GM12873 (cell line): ENCODE results near the gene CCDC28A.

Experiments
- TF ChIP-seq, protein P1 (sequence below): IDR thresholded peaks from 2 replicates; pipeline ENCODE4 v1.5.1; 2012; ENCODE audit warnings: low read depth, mild to moderate bottlenecking, moderate library complexity, low read length, control low read depth; ENCODE audit not compliant: insufficient read depth; ENCODE audit errors: missing control alignments

Gene CCDC28A

DNA sequence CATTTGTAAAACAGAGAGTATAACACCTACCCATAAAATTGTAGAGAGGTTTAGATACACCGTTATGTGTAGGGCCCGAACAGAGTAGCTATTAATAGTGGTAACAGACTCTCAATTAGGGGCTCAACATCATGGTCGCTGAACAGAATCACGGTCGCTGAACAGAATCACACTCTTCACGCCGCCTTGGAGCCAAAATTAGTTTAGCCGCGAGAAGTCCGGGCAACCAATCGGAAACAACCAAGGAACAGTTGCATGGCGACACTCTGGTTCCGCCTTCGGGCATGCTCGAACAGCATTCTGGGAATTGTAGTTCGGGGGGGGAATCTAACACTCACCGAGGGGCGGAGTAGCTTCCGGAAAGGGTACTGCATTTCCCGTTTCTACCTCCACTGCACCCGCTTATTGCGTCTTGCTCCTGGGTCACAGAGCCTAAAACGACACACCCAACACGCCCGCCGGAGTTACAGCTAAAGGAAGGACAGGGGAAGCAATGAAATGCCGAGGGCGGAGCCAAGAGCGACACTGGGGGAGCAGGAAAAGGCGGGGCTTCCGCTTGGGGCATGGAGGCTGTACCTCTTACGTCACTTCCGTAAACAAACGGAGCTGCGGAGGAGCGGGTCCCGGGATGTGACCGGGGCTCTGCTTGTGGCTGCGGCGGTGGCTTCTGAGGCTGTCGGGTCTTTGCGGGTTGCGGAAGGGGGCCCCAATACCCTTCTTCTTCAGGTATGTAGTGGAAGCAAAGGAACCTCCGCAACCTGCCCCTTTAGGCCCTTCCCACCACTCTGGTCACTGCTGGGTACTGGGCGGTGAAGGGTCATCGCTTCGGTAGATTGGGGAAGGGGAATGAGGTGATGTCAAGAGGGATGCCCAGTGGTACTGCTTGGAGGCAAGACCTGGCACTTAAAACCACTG lies at the start of gene CCDC28A:
TSS of gene CCDC28A (plus strand) at position 593 of the 915 bp plus-strand sequence. CDS start 2,352 bp downstream, outside the sequence.
- TF ChIP-seq, protein P1, sequence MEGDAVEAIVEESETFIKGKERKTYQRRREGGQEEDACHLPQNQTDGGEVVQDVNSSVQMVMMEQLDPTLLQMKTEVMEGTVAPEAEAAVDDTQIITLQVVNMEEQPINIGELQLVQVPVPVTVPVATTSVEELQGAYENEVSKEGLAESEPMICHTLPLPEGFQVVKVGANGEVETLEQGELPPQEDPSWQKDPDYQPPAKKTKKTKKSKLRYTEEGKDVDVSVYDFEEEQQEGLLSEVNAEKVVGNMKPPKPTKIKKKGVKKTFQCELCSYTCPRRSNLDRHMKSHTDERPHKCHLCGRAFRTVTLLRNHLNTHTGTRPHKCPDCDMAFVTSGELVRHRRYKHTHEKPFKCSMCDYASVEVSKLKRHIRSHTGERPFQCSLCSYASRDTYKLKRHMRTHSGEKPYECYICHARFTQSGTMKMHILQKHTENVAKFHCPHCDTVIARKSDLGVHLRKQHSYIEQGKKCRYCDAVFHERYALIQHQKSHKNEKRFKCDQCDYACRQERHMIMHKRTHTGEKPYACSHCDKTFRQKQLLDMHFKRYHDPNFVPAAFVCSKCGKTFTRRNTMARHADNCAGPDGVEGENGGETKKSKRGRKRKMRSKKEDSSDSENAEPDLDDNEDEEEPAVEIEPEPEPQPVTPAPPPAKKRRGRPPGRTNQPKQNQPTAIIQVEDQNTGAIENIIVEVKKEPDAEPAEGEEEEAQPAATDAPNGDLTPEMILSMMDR: no peak

DNA sequence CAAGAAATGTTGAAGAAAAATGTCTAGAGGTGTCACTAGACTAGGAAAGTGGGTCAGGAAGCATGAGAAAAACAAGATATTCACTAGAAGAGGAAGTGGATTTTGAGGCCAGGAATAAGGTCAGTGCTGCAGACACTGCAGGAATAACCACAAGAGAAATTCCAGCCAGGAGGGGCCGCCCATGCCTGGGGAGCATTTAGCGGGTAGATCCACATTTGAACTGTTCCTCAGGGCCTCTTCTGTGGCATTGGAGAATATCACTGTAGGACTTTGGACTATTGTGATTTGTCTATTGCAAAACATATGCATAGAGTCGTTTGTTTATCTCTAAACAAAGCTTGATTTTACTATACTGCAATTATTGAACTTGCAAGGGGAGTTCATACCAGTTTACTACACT lies 49.6 kb upstream of the CCDC28A start:
- TF ChIP-seq, protein P1: no peak

DNA sequence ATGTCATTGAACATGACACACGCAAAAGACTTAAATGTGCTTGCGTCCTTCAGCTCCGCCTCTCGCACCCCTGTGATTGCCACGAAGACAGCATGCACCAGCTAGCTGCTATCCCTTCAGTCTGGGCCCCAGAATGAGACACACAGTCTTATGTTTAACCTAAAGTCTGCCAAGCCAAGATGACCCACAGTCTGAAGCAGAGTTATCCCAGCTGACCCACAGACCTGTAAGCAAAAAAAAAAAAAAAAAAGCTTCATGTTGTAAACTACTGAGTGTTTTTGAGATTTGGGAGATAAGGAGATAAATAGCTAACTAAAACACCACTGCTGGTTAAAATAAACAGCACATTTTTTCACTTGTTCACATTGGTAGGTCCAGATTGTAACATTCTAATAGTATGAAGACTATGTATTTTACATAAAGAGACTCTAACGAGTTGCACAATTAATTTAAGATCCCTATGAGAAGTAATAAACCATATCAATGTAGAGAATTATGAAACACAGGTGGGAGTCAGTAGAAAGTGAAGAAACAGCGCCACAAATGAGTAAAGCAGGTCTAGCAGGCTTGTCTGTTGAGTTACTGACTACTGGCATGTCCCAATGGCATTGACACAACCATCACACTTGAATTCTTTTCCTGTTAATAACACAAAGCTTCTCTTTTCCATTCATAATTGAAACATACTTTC lies 47.4 kb upstream of the CCDC28A start:
- TF ChIP-seq, protein P1: no peak

DNA sequence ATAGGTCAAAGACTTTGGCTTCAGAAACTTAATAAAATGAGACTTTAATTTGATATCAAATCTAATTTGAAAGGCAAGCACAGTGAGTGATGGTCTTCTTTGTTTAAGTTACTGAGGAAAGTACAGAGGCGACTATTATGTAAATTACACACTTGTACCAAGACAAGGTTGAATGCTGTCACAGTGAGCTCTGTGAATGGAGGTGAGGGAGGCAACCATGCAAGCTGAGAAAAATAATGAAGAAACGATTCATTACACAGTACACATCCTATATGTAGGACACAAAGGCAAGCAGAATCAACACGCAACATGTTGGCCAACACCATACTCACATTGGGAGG lies 46.8 kb upstream of the CCDC28A start:
- TF ChIP-seq, protein P1: no peak

DNA sequence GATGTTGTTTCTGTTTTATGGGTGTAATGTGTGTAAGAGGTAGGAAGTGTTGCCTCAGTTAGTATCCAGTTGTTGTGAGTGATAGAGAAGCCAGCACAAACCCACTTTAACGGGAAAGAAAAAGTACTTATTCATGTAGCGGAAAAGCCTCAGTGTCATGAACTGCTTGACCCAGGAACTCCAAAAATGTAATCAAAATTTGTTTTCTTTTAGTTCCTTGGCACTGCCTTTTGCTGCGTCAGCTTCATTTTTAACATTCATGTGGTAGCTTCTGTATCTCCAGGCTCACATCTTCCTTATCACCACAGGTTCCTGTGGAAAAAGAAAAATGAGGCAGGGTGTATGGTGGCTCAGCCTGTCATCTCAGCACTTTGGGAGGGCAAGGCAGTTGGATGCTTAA lies 46.4 kb upstream of the CCDC28A start:
- TF ChIP-seq, protein P1: no peak

DNA sequence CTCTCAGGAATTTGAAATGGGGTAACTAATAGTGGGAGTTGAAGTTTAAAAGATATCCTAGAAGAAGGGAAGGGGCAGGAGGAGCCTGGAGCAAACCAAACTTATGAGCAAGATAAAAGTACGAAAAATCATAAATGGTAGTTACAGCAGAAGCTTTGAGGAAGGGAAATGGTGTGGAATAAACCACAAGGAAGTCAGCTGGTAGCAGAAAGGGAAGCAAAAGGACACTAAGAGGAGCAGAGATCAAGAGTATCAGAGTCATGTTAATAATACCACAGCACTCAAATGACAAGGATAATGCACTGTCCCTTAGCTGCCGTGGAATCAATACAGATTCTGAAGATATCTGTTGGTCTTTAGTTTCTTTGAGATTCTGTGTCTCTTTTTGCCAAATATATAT lies 44.9 kb upstream of the CCDC28A start:
- TF ChIP-seq, protein P1: no peak

DNA sequence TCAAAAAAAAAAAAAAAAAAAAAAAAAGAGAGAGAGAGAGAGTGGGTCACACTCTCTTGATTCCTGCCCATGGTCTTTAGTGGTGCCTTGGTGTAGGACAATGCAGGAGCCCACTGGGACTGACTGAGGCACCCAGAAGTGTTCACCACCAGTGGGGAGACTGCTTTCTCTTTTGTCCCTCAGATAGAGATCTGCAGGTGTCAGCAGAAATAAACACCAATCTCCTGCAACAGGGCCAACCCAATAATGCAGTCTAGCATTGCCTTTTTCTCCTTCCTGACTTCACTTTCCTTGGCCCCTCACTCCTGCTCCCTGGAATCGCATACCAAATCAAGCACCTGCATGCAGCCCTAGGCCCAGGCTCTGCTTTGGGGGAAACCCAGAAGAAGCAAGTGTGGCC lies 39.0 kb upstream of the CCDC28A start:
- TF ChIP-seq, protein P1: no peak
